Suppressor macrophage treated with lipopolysaccharide for 1 hour (primary cell): ENCODE results near the gene HYKK.
A peak's percentile ranks its signal among the peaks of the same experiment; 100 is the strongest.
"Not testable (repeated sequence)": the region's sequence is repeated elsewhere in the genome, so short reads cannot be mapped to it uniquely, and the experiment has no call there.

ENCODE experiments used
- DNase-seq, 3 donors: peaks; one replicate each; pipeline ENCODE4 v3.0.0-alpha.2; 2020 to 2022

Gene HYKK

GRCh38 chr15:78506971-78507830 lies at the start of gene HYKK:
Gene HYKK (plus strand): TSS chr15:78507577. CDS start chr15:78513089, 5,512 bp downstream.
- DNase-seq: peak; percentile 90 to 91 (median 91)

DNA sequence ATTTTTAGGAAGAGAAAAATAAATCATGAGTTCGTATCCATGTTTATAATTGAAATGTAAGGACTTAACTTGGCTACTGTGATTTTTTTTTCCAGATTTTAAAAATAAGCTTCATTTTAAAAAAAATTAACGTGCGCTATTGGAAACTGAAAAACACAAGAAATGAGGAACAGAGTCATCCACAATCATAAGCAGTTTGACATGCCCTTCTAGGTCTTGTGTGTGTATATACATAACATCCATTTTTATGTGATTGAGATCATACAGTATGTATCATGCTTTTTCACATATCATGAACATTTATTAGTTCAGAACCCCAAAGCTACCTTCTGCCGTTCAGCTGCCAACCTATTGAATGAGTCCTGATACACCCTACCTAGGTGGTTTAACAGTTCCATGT lies 46.6 kb upstream of the HYKK start:
- DNase-seq: peak in 2 of 3 donors; percentile 14 to 23

- no peak for DNase-seq
Measured at GRCh38 chr15:78461171-78461888, 46.0 kb upstream of the HYKK start.

GRCh38 chr15:78469031-78469430 lies 38.3 kb upstream of the HYKK start:
- no peak for DNase-seq

DNA sequence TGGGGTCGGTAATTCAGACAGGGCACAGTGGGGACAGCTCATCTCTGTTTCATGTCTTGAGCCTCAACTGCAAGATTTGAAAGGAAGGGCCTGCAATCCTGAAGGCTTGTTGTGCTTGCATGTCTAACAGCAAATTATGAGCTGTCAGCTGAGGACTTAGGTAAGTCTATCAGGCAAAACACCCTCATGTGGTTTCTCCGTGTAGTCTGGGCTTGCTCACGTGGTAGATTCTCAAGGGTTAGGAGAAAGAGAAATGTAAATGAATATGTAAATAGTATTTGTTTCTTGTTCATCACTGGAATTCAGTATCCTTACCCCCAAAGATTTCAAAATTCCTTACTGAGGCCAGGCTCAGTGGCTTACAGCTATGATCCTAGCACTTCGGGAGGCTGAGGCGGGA lies 30.1 kb upstream of the HYKK start:
- DNase-seq: no peak

- DNase-seq: no peak
Measured at GRCh38 chr15:78479650-78480049, 27.7 kb upstream of the HYKK start.

DNA sequence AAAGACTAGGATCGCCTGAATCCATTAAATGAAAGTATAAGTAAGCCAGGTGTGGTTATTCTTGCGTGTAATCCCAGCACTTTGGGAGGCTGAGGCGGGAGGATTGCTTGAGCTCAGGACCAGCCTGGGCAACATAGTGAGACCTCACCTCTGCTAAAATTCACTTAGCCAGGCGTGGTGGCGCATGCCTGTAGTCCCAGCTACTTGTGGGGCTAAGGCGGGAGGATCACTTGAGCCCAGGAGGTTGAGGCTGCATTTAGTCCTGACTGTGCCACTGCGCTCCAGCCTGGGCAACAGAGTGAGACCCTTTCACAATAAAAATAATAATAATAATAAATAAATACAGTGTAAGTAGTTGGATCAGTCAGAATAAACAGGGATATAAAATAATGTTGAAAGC lies 25.5 kb upstream of the HYKK start:
- DNase-seq: no peak

DNA sequence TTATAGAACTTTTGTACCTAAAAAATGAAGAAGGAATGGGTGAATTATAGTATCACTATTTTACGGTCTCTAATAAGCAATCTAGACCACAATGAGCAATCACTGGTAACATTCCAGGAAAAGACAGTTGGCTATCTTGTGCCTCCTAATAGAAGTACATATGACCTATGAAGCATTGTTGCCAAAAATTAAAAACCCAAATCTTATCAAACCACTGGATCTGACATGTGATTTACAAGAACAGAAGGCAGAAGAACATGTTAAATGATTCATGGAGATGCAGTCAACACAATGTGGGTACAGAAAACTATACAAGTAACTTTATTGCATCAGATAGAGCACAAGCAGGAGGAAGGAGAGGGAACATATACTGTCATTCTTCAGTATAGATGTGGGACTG lies 14.5 kb upstream of the HYKK start:
- no peak for DNase-seq

GRCh38 chr15:78501857-78502256 lies 5.5 kb upstream of the HYKK start:
- no peak for DNase-seq

- no peak for DNase-seq
Measured at GRCh38 chr15:78502641-78503040, 4.7 kb upstream of the HYKK start.

DNA sequence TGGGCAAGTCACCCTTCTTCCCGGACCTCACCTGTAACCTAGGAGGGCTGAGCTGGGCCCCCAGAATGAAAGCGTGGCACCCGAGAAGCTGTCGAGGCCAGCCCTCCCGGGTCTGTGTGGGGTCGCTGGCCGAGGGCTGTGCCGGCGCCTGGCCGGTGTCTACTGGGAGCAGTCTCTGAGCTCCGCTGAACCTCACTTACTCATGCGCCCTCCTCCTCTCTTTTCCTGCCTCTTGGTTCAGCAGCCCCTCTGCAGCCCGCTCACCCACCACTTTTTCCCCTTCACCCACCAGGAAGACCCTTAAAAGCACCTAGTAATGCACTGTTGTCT lies 419 bp downstream of the HYKK start:
- peak in 1 of 3 donors; percentile 4 for DNase-seq

GRCh38 chr15:78508272-78508671 lies 895 bp downstream of the HYKK start:
- DNase-seq: no peak

DNA sequence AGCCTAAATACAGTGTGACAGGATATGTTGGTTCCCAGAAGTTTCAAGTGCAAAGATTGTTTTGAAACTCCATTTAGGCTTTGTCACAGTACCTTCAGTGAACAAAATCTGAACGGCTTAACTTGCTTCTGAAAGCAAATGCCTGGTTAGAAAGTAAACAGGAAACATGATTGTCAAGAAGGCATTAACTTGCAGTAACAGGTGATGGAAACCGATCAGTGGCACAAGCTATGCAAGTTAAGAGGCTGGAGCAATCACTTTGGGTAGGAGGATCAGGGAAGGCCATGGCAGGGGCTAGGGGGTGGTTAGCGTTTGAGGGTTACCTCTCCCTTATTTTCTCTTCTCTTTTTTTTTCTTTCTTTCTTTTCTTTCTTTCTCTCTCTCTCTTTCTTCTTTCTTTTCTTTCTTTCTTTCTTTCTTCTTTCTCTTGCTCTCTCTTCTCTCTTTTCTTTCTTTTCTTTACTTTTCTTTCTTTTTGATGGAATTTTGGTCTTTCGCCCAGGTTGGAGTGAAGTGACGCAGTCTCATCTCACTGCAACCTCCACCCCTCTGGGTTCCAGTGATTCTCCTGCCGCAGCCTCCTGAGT lies 2.4 kb downstream of the HYKK start:
- DNase-seq: no peak

DNA sequence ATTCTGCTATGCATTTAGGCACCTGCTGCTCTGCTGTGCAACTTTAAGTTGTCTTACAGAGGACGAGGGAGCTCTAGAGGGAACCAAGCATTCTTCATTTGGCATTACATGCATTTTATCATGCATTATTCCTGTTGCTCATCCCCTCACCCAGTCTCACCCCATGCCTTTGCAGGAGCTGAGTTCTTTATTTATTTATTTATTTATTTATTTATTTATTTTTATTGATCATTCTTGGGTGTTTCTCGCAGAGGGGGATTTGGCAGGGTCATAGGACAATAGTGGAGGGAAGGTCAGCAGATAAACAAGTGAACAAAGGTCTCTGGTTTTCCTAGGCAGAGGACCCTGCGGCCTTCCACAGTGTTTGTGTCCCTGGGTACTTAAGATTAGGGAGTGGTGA lies 12.7 kb downstream of the HYKK start:
- DNase-seq: not testable (repeated sequence)

GRCh38 chr15:78524230-78524629 lies 16.9 kb downstream of the HYKK start:
- DNase-seq: no peak

DNA sequence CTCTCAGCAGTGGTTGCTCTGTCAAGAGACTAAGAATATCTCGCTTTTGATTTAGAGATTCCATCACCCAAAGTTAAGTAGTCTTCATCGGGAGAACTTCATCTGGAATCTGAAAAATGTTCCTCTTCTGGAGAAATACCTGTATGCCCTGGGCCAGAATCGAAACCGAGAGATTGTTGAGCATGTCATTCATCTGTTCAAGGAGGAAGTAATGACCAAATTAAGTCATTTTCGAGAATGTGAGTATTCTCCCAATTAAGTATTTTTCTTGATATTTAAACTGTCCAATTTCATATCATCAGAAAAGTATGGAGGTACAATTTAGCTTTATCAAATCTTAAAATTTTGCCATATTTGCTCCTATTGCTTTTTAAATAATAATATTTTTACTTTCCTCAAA lies 19.9 kb downstream of the HYKK start:
- DNase-seq: no peak

GRCh38 chr15:78533331-78533730 lies 26.0 kb downstream of the HYKK start:
- DNase-seq: no peak

DNA sequence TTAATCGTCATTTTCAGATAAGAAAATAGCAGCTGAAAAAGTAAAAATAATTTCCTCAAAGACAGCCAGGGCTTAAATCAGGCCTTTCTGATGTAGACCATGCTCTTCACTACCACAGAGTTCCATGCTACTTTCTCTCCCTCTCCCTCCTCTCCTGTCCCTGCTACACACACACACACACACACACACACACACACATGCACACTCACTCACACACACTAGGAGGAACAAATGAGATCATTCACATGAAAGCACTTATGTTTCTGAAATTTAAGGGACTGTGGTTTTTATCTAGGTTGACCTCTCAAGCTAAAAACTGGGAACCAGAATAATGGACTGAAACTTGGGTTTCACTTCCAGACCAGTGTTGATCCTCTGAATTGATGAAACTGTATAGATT lies 28.8 kb downstream of the HYKK start:
- DNase-seq: peak; percentile 20 to 26 (median 21)

GRCh38 chr15:78537266-78537905 lies 30.0 kb downstream of the HYKK start:
- no peak for DNase-seq

GRCh38 chr15:78538358-78538757 lies 31.0 kb downstream of the HYKK start:
- DNase-seq: no peak

DNA sequence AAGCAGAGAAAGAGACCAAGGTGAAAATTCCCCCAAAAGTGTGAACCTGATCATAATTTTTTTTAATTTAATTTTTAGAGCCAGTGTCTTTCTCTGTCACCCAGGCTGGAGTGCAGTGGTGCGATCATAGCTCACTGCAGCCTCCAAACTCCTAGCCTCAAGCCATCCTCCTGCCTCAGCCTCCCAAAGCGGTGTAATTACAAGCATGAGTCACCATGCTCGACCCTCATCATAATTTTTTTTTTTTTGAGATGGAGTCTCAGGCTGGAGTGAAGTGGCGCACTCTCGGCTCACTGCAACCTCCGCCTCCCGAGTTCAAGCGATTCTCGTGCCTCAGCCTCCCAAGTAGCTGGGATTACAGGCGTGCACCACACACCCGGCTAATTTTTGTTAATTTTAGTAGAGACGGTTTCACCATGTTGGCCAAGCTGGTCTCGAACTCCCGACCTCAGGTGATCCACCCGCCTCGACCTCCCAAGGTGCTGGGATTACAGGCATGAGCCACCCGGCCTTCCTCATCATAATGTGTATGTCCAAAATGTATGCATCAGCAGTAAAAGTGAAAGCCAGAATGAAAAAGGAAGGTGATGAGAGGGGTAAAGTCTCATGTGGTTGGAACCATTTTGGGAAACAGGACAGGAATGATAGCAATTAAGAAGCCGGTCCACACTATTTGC lies 32.2 kb downstream of the HYKK start:
- peak in 1 of 3 donors; percentile 51 for DNase-seq

DNA sequence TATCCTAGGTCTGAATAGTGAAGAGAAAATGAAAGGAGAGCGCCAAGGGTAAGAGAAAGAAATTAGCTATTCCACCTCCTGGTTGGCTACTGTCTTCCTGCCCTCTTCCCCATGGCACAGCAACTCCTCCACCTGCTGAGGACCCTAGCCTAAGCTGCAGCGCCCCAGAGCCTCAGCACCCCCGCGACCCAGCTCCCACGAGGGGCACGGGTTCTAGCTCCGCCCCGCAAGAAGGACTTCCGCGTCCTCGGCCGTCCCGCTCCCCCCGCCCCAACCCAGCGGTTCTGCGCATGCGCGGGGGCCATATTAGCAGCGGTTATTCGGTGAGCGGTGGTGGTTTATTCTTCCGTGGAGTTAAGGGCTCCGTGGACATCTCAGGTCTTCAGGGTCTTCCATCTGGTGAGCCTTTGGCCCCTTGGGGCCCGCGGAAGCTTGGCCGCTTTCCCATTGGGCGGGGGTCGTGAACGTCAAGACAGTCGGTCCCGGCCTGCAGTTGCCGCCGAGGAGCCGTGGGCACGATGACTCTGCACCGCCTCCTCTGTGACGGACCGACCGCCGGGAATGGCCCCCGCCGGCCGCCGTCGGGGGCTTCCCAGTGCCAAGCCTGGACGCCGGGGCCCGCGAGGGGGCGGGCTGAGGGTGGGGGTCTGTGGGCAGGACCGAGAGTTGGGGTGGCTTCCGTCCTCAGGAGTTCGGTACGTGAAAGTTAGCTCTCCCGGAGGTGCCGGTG lies 32.9 kb downstream of the HYKK start, which contains the start of gene PSMA4:
Gene PSMA4 (plus strand): TSS at position 304 of the 730 bp plus-strand sequence. CDS start 1,484 bp downstream, outside the sequence.
- peak; percentile 92 to 97 (median 96) for DNase-seq
